K562 (cell line): ENCODE measurements around the gene ZFR2. TPM values are rescaled to one million over a fixed set of nuclear protein-coding genes. Genes with fewer than 3 reads are reported as not detected.

Source experiments
- ATAC-seq: fragments of 200-7000 bp; cut with Tn5 transposase; 3 replicates; pipeline ENCODE4 v1.9.1; 2020; ENCODE audit warnings: moderate library complexity
- BruUV-seq: library from RNA; stranded (reverse); fragments of 400-500 nt; replicated peaks from 2 replicates; lab custom pipeline; 2021; lab: Mats Ljungman, UMichigan
- CTCF ChIA-PET: fragments of 300-600 bp; formaldehyde crosslinking; extraction: SDS; loops from one replicate; lab custom pipeline; 2021; ENCODE audit warnings: low intra/inter-chr PET ratio; lab: Yijun Ruan, JAX
- POLR2A ChIA-PET: fragments of 300-600, 350-650 bp; sonication (Branson Sonifier 250); formaldehyde crosslinking; extraction: SDS; loops from one replicate; lab custom pipeline; 2021; ENCODE audit warnings: antibody characterized with exemption, inconsistent platforms; lab: Yijun Ruan, JAX
- DNase-seq, 4 experiments: peaks; one replicate each; pipeline versions ENCODE4 v3.0.0 to v3.0.0-alpha.2; 2011 to 2018; ENCODE audit warnings: low spot score in 3 of 4, mixed read lengths in 3 of 4; ENCODE audit errors: extremely low read depth in 1 of 4
- FAIRE-seq: peaks from 2 replicates; lab custom pipeline; 2011; peaks lifted over from hg19 to GRCh38; lab: Jason Lieb, UNC
- H2AFZ ChIP-seq: 2 replicates; pipeline ENCODE4 v1.6.0; 2011; ENCODE audit warnings: low read depth, low read length, control low read depth, inconsistent platforms
- H3K27ac ChIP-seq: fragments of 200-600 bp; 3 replicates; pipeline ENCODE4 v1.8.0; 2011; ENCODE audit warnings: low read depth, mild to moderate bottlenecking, control low read depth, inconsistent platforms, low read length, moderate library complexity, mixed read lengths; ENCODE audit errors: extremely low read depth
- H3K27me3 ChIP-seq, 2 experiments: fragments of 300-600 bp in 1 of 2; 2 replicates in 1 of 2; 3 replicates in 1 of 2; pipeline versions ENCODE4 v1.6.0 to v1.8.0; 2011; ENCODE audit warnings: inconsistent platforms in 2 of 2, low read length in 2 of 2, mild to moderate bottlenecking in 1 of 2, mixed read lengths in 1 of 2, moderate library complexity in 1 of 2; ENCODE audit not compliant: control insufficient read depth in 2 of 2, insufficient read depth in 2 of 2
- H3K36me3 ChIP-seq: fragments of 300-600 bp; 3 replicates; pipeline ENCODE4 v1.8.0; 2011; ENCODE audit warnings: mild to moderate bottlenecking, low read length, inconsistent platforms; ENCODE audit not compliant: control insufficient read depth, insufficient read depth
- H3K4me1 ChIP-seq, 2 experiments: fragments of 200-600 bp in 1 of 2; replicated peaks in 1 of 2; 2 replicates in 1 of 2; 3 replicates in 1 of 2; pipeline versions ENCODE4 v1.5.1 to v1.8.0; 2011; ENCODE audit warnings: inconsistent platforms in 2 of 2, low read length in 2 of 2, mild to moderate bottlenecking in 1 of 2, mixed read lengths in 1 of 2, moderate library complexity in 1 of 2; ENCODE audit not compliant: control insufficient read depth in 2 of 2, insufficient read depth in 2 of 2
- H3K4me2 ChIP-seq: 2 replicates; pipeline ENCODE4 v1.6.1; 2011; ENCODE audit warnings: low read length, control low read depth, inconsistent platforms, mixed read lengths; ENCODE audit not compliant: insufficient read depth
- H3K4me3 ChIP-seq: fragments of 200-600 bp; sonication (generic), shearing (Covaris generic); 2 replicates; pipeline ENCODE4 v1.5.1; 2016; ENCODE audit warnings: control low read depth, inconsistent platforms
- H3K79me2 ChIP-seq: fragments of 200-600 bp; 3 replicates; pipeline ENCODE4 v1.8.0; 2011; ENCODE audit warnings: low read length, inconsistent platforms; ENCODE audit not compliant: control insufficient read depth, insufficient read depth
- H3K9ac ChIP-seq, 2 experiments: 2 replicates each; pipeline versions ENCODE4 v1.6.0 to v1.6.1; 2011; ENCODE audit warnings: low read depth in 2 of 2, low read length in 2 of 2, control low read depth in 1 of 2, inconsistent platforms in 1 of 2, mild to moderate bottlenecking in 1 of 2, mixed read lengths in 1 of 2; ENCODE audit not compliant: insufficient read depth in 1 of 2
- H3K9me1 ChIP-seq: one replicate; pipeline ENCODE4 v1.6.0; 2011; ENCODE audit warnings: inconsistent platforms, mild to moderate bottlenecking, low read length, moderate library complexity; ENCODE audit not compliant: control insufficient read depth, insufficient read depth
- H3K9me3 ChIP-seq: replicated peaks from 2 replicates; pipeline ENCODE4 v1.5.1; 2011; ENCODE audit warnings: low read depth, low read length, inconsistent platforms; ENCODE audit not compliant: control insufficient read depth, insufficient read depth
- H4K20me1 ChIP-seq: replicated peaks from 2 replicates; pipeline ENCODE4 v1.6.1; 2011; ENCODE audit warnings: low read length, inconsistent platforms, mixed read lengths; ENCODE audit not compliant: control insufficient read depth, insufficient read depth
- ADNP ChIP-seq: fragments of 200-800 bp; sonication (Bioruptor generic); IDR thresholded peaks from 2 replicates; pipeline ENCODE4 v1.6.1; 2016; ENCODE audit warnings: missing genetic modification characterization, missing compliant biosample characterization
- ATF7 ChIP-seq: fragments of 450-650 bp; IDR thresholded peaks from 2 replicates; pipeline ENCODE4 v1.7.1; 2014; ENCODE audit warnings: mild to moderate bottlenecking, moderate library complexity
- BDP1 ChIP-seq: IDR thresholded peaks from 3 replicates; pipeline ENCODE4 v1.6.1; 2011; ENCODE audit not compliant: insufficient read length, insufficient read depth
- CBX8 ChIP-seq: fragments of 200-600 bp; sonication (generic); IDR thresholded peaks from 2 replicates; pipeline ENCODE4 v1.6.1; 2012; ENCODE audit warnings: borderline replicate concordance, mixed run types, low read depth, mild to moderate bottlenecking, moderate library complexity, mixed read lengths, low read length, control low read depth, inconsistent platforms; ENCODE audit not compliant: poor library complexity, severe bottlenecking; ENCODE audit errors: extremely low read depth
- FOXJ2 ChIP-seq: fragments of 200-800 bp; sonication (Bioruptor generic); IDR thresholded peaks from 2 replicates; pipeline ENCODE4 v1.6.1; 2016; ENCODE audit warnings: missing genetic modification characterization, missing compliant biosample characterization
- GABPA ChIP-seq: fragments of 200-800 bp; sonication (Bioruptor generic); conservative IDR thresholded peaks from 2 replicates; pipeline ENCODE4 v1.6.1; 2016; ENCODE audit warnings: low read depth, missing genetic modification characterization, missing compliant biosample characterization
- KDM5B ChIP-seq: fragments of 200-600 bp; sonication (generic); IDR thresholded peaks from 2 replicates; pipeline ENCODE4 v1.6.1; 2012; ENCODE audit warnings: low read depth, mild to moderate bottlenecking, moderate library complexity, low read length, control low read depth, inconsistent platforms; ENCODE audit not compliant: insufficient replicate concordance
- RBM15 ChIP-seq: fragments of 200-400 bp; formaldehyde crosslinking; IDR thresholded peaks from 2 replicates; pipeline ENCODE4 v1.6.1; 2018; ENCODE audit warnings: mild to moderate bottlenecking, low read length, moderate library complexity; ENCODE audit not compliant: insufficient read depth
- RBM22 ChIP-seq: fragments of 200-400 bp; formaldehyde crosslinking; IDR thresholded peaks from 2 replicates; pipeline ENCODE4 v1.6.1; 2018; ENCODE audit warnings: low read length, low read depth; ENCODE audit not compliant: poor library complexity, severe bottlenecking
- RBM25 ChIP-seq: fragments of 200-400 bp; formaldehyde crosslinking; IDR thresholded peaks from 2 replicates; pipeline ENCODE4 v1.6.1; 2018; ENCODE audit warnings: low read length, low read depth, moderate library complexity; ENCODE audit not compliant: severe bottlenecking
- STAG1 ChIP-seq: sonication (generic); formaldehyde crosslinking; IDR thresholded peaks from 2 replicates; pipeline ENCODE4 v1.5.0; 2020; ENCODE audit warnings: missing genetic modification reagents, borderline replicate concordance
- TCF7 ChIP-seq: sonication (generic); IDR thresholded peaks from 2 replicates; pipeline ENCODE4 v1.6.1; 2016; ENCODE audit warnings: antibody characterized with exemption, borderline replicate concordance
- ZNF197 ChIP-seq: fragments of 200-800 bp; sonication (Bioruptor generic); IDR thresholded peaks from 2 replicates; pipeline ENCODE4 v1.6.1; 2016; ENCODE audit warnings: low read depth, missing genetic modification characterization, missing compliant biosample characterization
- ZNF449 ChIP-seq: fragments of 250-450 bp; sonication (Bioruptor Pico); IDR thresholded peaks from 2 replicates; pipeline ENCODE4 v1.8.0; 2022; ENCODE audit warnings: moderate library complexity, mild to moderate bottlenecking, inconsistent platforms
- ZNF707 ChIP-seq: fragments of 250-450 bp; sonication (Bioruptor Pico); conservative IDR thresholded peaks from 2 replicates; pipeline ENCODE4 v1.8.0; 2022; ENCODE audit warnings: inconsistent platforms, mild to moderate bottlenecking, moderate library complexity
- WGBS: fragments of 100-300 bp; shearing (Covaris generic); methylation state at CpG from one replicate; pipeline ENCODE4 v1.1.6; 2016; ENCODE audit warnings: low coverage, mixed read lengths; ENCODE audit not compliant: insufficient coverage; ENCODE audit errors: missing lambda C conversion rate; 5-methylcytosine and 5-hydroxymethylcytosine counted together
- in situ Hi-C: fragments of 300-500 bp; cut with MboI; formaldehyde crosslinking; loops from 4 replicates; pipeline ENCODE4 v1.15.0; 2018; ENCODE audit warnings: inconsistent platforms, mixed read lengths
- intact Hi-C: fragments of 100-400 bp; cut with micrococcal nuclease; formaldehyde crosslinking; loops from 2 replicates; pipeline ENCODE4 v1.14.2; 2022
- polyA plus RNA-seq, 8 experiments: library from polyadenylated mRNA; depleted of rRNA in 4 of 8; stranded (reverse) in 5 of 8; unstranded in 3 of 8; fragments of >200 nt; fragmentation: Nextera tagmentation in 2 of 8; fragmentation: Illumina TruSeq in 1 of 8; extraction: Ambion mirVana in 2 of 8; extraction: Trizol in 1 of 8; gene quantifications; 2 replicates each; pipeline versions ENCODE4 v1.2.1 to v1.2.3, GENCODE V29; 2011 to 2014; ENCODE audit warnings: inconsistent platforms in 1 of 8, missing spikeins in 1 of 8
- total RNA-seq, 7 experiments: library from RNA; depleted of rRNA in 6 of 7; stranded (reverse); fragments of >200 nt in 6 of 7; fragmentation: Illumina TruSeq in 2 of 7; extraction: Trizol in 2 of 7; gene quantifications; 2 replicates each; pipeline versions ENCODE4 v1.2.1 to v1.2.3, GENCODE V29; 2011 to 2021; ENCODE audit warnings: low replicate concordance in 1 of 7

ZFR2 gene
- total and polyA plus RNA-seq, 9 of the 15 experiments (the other 6 are each of a cell fraction or from before 2014, with no cell fraction given), result 0.03 to 0.59 (median 0.07) TPM; not detected in 6

GRCh38 chr19:3796358-3796757, 72.5 kb downstream of the ZFR2 start:
- in situ Hi-C loops, result no loop called here
- ATAC-seq, result no peak
- CTCF ChIA-PET, result no interaction called here
- H3K9me1 ChIP-seq, result no peaks in the 10 kb centered on the region
- TF ChIP-seq RBM25, result peak; percentile 56
- TF ChIP-seq GABPA (tag), result no peak
- TF ChIP-seq, all 486 proteins: peak for 1
- POLR2A ChIA-PET, result interaction anchor here (0.6 to 1.1 kb wide), 5 partner anchors 13 to 846 kb away, joined by 3 to 4 read pairs (median 3); no protein-coding TSS in a partner anchor
- no peak overlapping the region for H3K9ac ChIP-seq
- peaks cover 9 to 18% of the 10 kb centered on the region in 2 experiments; a peak in 3 of 5 replicates for H3K27me3 ChIP-seq
- H3K4me3 ChIP-seq, result no peak overlapping the region
- no peaks in the 10 kb centered on the region for H3K36me3 ChIP-seq
- no peak overlapping the region for H3K4me2 ChIP-seq
- H3K4me1 ChIP-seq, result peaks cover 0 to 3% of the 10 kb centered on the region in 2 experiments; a peak in 3 of 5 replicates
- no peak overlapping the region for H2AFZ ChIP-seq
- DNase-seq, result peak in 1 of 4 experiments; percentile 22
- intact Hi-C loops, result no loop called here
- no peaks in the 10 kb centered on the region for H3K9me3 ChIP-seq
- 31% methylated on average over 2 of the region's 2 CpGs for WGBS
- H3K79me2 ChIP-seq, result no peaks in the 10 kb centered on the region
- no peaks in the 10 kb centered on the region for H4K20me1 ChIP-seq
- H3K27ac ChIP-seq, result no peak overlapping the region
- no peak for FAIRE-seq
- no TSS peak for BruUV-seq

GRCh38 chr19:3793799-3794198, 75.0 kb downstream of the ZFR2 start:
- Histone ChIP-seq H3K27me3 (peaks cover 0 to 10% of the 10 kb centered on the region in 2 experiments; a peak in 1 of 5 replicates), H3K4me3 (no peak overlapping the region), H3K4me2 (no peak overlapping the region), H3K9ac (no peak overlapping the region), H3K9me1 (no peaks in the 10 kb centered on the region), H3K4me1 (no peaks in the 10 kb centered on the region; a peak in 1 of 5 replicates), H3K79me2 (no peaks in the 10 kb centered on the region), H3K9me3 (0 out of 2 replicates have a peak, but pooled peaks cover 2% of the 10 kb centered on the region), H4K20me1 (no peaks in the 10 kb centered on the region), H3K36me3 (no peaks in the 10 kb centered on the region), H3K27ac (no peak overlapping the region), H2AFZ (no peak overlapping the region)
- ATAC-seq (no peak), FAIRE-seq (no peak), DNase-seq (no peak)
- intact Hi-C loops (no loop called here), in situ Hi-C loops (no loop called here)
- BruUV-seq, result no TSS peak
- ChIA-PET POLR2A (no interaction called here), CTCF (no interaction called here)
- 66% methylated on average over 3 of the region's 3 CpGs for WGBS
- no peak for TF ChIP-seq KDM5B
- TF ChIP-seq BDP1, result no peak
- TF ChIP-seq ADNP (tag), result no peak
- no peak for TF ChIP-seq RBM22
- TF ChIP-seq ZNF707 (CRISPR knock-in tag), result no peak
- no peak for TF ChIP-seq ZNF197 (CRISPR knock-in tag)
- TF ChIP-seq FOXJ2 (tag), result no peak
- TF ChIP-seq RBM15, result no peak
- TF ChIP-seq ATF7, result no peak
- TF ChIP-seq TCF7, result no peak
- no peak for TF ChIP-seq STAG1 (CRISPR knock-in tag)
- TF ChIP-seq ZNF449 (CRISPR knock-in tag), result no peak
- TF ChIP-seq CBX8, result no peak
